HG03135 (cell line): ENCODE measurements around the gene SIM1.

Source experiments
- ATAC-seq: cut with Tn5 transposase; IDR thresholded peaks from one replicate; pipeline ENCODE4 v1.9.1; 2021; ENCODE audit warnings: mild to moderate bottlenecking, moderate library complexity; ENCODE audit not compliant: unreplicated experiment

Gene SIM1

GRCh38 chr6:100456908-100457235, 7.8 kb downstream of the SIM1 start:
- no peak for ATAC-seq

- no peak for ATAC-seq
These were observed 8.4 kb downstream of the SIM1 start for GRCh38 chr6:100456141-100456907.

DNA sequence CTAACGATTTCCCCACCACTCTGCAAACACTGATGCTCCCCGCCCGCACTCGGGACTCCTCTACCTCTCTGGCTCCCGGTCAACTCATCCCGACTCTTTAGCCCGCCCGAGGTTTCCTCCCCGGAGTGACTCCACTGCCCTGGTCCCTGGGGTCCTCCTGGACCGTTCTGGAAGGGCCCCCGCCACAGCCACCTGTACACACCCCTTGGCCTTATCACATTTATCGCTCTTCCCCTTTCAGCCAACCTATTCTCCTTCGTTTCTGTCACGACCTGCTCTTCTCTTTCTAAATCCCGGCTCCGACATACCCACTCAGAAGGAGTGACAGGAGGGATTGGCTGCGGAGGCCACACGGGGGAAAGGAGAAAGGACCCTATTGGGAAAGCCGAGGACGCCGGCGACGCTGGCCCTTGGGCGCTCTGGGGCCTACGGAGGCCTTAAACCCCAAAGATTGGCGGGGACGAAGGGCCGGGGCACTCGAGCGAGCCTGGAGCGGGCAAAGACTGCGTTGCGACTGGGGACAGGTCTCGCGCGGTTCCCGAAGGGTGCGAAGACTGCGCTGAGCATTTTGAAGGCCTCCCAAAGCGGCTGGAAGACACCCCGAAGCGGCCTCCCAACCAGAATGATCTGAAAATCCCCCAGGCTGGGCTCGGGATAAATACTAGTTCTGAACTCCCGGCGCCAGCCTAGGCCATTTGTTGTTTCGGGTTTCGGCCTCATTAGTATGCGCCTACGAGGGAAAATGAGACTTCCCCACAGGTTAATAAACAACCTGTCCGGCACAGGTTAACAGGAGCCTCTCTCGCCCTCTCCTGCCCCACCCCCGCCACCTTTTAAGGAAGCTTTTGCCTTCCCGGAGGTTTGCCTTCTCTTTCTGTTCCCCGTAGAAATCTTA, 9.2 kb downstream of the SIM1 start:
- no peak for ATAC-seq

- no peak for ATAC-seq
These were observed 10.0 kb downstream of the SIM1 start for GRCh38 chr6:100454551-100455229.

GRCh38 chr6:100453701-100454521, 10.8 kb downstream of the SIM1 start:
- ATAC-seq: no peak

GRCh38 chr6:100452998-100453397, 11.7 kb downstream of the SIM1 start:
- no peak for ATAC-seq

DNA sequence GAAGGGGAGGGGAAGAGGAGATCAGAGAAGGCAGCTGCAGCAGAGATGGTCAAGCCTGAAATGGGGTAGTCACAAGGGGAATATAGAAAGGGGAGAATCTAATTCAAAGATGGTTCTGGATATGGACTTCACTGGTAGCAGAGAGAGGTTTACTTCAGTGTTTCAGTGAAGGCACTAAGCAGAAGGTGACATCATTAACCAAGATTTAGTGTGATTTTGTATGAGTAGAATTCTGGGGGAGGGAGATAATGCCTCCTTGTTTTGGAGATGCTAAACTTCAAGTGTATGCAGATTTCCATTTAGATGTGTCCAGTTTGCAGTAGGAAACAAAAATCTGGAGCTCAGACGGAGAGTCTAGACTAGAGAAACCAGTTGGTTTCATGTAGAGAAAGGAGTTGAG, 13.1 kb downstream of the SIM1 start:
- ATAC-seq: no peak

DNA sequence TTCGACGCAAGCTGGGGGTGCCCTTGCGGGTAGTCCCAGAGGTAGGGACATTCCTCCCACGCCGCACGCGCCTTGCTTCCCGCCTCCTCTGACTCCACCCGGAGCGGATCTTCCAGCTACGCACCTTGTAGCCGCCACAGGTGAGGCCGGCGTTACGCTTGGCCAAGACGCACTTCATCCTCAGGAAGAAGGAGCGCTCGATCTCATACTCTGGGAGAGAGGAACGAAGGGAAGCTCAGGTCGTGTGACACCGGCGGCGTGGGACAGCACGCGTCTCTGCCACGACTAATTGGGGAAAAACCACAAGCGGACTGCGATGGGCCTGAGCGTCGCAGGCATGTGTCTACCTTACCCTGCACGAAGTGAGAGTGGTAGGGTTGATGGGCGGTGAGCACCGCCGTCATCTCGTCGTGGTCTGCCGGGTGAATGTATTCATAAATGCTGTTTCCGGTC, 15.5 kb downstream of the SIM1 start:
- ATAC-seq: no peak

DNA sequence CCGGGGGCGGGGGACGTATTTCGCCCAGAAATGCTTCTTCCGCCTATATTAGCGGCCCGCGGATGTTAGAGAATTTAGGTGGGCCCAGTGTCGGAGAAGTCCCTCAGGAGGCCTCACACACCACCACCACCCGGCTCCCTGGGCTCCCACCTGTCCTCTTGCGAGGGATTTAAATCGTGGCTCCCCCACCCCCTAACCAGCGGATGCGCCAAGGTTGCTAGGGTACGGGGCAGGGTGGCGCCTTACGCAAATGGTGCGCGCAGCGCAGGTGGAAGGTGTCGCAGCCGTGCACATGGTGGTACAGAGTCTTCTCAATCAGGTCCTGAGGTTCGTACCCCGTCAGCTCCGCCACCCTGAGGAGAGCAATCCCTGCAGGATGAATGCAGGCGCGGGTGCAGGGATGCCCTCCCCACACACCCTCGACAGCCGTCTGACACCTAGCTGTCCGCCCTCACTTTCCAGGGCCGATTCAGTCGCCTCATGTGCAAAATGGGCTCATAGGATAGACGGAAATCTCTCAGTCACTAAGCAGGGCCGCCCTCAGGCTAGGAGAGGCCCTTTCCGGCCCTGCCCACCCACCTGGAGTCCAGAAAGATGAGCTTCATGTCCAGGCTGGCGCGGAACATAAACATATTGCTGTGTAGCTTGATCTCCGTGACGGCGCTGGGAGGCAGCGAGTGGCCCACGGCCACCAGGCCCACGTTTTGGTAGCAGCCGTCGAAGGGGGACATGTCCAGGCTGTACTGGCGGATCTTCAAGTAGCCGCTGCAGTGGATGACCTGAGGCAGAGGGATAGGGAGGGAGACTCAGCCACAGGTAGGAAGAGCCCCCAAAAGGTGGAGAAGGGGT, 16.6 kb downstream of the SIM1 start:
- ATAC-seq: no peak

DNA sequence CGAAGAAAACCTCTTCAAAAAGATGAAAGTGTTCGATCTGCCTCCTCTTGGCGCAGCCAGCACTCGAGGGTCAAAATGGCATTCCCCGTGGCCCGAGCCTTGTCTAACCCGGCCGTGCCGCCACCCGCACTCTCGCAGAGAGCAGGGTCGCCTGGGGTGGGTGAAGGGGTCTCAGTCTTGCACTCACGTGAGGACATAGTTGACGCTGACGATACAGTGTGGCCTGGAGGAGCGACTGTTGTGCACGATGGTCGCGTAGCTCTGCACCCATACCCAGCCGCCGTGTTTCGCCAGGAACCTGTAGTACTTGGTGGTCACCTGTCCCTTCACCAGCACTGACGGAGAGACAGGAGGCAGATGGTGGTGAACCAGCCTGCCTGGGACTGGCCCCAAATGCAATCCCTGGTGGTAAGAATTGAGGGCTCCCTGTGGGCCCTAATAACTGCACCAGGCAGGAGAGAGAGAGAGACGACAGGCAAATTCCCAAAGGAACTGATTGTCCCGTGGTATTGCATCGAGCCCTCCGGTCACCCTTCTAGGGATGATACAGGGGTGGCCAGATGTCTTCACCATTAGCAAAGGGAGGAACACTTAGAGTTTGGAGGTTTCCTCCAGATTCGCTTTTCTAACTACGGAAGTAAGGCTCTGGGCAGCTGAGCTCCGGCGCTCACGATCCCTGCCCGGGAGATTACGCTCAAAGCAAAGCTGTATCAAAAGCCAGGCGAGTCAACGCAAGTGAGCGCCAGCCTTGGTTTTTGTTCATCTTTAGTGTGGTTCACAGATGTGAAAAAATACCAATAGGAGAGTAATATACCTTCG, 17.4 kb downstream of the SIM1 start:
- ATAC-seq: no peak

DNA sequence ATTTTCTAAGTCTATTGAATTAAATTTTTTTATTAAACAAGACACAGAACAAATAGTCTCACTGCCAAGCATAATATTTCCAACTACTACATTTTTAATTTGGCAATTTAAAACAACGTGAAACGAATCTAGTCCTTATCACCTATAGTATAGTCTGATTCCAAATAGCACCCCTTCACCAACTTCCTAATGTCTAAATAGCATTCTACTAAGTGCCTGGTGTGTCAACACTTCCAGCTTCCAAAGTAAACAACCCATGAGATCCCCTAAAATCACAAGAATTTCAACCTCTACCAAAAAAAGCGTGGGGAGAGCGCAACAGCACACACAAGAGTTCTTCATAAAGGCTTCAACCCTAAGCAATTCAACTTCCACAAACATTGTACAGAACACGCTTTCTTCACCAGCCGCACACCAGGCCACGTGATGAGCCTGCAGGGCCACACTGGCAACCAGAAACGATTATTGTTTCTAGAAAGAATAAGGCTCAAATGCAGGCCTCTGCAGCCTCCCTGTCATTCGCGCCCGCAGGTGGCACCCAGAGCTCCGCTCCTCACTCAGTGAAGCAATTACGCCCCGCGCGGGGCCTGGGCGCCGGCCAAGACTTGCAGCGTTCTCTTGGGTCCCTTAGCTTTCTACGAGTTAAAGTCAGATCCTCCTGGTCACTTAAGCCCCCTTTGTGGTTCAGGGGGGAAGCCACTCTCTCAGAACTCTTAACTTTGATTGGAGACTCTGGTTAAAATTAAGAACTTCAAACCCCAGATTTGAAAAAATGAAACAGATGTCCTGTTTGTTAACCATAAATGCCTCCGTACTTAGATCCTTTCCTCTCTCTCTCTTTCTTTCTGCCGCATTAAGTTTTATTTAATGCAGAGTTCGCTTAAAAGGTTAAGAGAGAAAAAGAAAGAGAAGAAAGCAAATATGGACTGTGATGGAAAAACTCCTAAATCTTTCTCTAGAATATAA, 18.3 kb downstream of the SIM1 start:
- ATAC-seq: no peak

DNA sequence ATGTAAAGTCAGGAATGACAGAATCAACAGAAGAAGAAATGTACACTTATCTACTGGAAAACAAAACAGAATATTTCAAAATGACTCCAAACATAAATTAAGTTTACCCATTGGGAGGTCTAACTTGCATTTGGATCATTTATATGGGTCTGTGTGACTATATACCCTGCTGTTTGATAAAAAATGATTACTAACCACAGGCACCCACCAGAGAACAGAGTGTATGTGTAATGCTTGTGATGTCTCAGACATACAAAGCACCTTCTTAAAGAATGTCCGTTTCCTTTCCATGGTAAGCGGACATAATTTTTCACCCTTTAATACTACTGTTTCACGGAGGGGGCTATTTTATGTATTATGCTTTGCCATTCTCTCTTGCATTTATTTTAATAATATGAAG, 19.2 kb downstream of the SIM1 start:
- ATAC-seq: no peak

DNA sequence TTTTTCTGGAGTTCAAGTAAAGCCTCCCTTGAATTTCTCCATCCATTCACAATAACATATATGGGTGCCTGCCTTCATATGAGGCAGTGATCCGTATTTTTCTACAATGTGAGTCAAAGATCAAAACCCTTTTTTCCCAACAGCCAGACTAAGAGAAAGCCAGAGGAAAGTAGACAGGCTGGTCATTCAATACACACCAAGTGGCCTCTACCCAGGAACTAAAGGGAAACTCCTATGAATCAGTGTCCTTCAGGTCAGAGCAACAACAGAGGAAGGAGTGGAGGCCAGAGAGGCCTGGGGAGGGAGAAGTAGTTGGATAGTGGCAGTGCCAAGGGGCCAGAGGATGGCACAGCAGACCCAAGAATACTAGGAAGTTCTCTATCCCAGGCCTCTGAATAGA, 23.8 kb downstream of the SIM1 start:
- no peak for ATAC-seq

DNA sequence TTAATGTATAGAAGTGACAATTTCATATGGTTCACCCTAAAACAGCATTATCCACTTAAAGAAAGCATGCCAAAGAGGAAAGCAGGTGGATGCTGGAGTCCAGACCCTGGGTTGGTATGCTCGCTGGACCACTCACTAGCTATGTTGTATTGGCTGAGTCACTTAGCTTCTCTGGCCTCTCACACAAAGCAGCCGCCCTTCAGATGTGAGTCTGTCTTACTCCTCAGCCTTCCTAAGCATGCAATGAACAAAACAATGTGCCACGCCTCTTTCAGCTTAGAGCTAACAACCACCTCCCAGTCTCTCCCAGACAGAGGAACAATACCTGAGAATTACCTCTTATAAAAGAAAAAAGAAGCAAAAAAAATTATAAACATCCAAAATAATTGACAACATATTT, 29.4 kb downstream of the SIM1 start:
- ATAC-seq: no peak

DNA sequence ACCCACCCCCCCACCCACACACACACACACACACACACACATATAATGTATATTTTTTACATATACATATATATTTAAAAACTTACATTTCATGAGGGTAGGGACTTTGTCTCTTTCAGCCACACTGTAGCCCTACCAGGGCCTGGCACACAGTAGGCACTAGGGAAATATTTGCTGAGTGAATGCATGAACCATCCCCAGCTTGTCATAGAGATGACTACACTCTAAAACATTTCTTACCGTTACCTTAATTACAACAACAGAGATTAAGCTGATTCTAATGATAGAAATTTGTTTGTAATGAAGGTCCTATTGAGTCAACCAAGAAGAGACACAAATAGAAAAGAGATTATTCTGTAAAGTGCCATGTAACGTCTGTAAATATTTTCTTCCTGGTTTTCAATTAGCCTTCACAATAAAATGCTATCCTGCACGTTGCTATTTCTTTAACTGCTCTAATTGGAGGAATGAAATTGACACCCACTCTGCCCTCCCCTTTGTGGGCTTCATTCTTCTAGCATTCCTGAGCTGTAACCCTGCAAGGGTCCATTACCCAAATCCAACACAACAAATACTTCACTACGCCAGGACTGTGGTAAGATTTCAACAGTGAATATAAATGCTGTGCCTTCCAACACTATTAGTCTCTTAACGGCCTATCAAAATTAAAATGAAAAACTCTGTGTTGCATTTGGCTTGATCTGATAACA, 30.8 kb downstream of the SIM1 start:
- no peak for ATAC-seq

DNA sequence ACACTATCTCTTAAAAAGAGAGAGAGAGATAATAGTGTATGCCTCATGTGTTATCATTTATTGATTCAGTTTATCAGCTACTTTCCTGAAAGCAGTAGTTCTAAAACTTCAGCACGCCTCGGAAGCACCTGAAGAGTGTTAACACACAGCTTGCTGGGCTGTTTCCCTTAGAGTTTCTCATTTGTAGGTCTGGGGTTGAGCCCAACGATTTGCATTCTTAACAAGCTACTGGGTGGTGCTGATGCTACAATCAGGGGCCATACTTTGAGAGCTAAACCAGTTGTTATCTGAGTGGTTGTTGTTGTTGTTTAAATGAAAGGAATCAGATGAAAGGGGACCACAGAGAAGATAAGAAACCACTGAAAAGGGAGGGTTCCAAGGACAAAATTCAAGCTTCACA, 32.6 kb downstream of the SIM1 start:
- no peak for ATAC-seq

- ATAC-seq: no peak
These were observed 33.8 kb downstream of the SIM1 start for GRCh38 chr6:100430962-100431361.
